ENCODE results near the gene NAT14. TPM values are rescaled to one million over a fixed set of nuclear protein-coding genes. Genes with fewer than 3 reads are reported as not detected.
A peak's percentile ranks its signal among the peaks of the same experiment; 100 is the strongest.
"Not testable (repeated sequence)": the region's sequence is repeated elsewhere in the genome, so short reads cannot be mapped to it uniquely, and the experiment has no call there.

NAT14 gene
- total RNA-seq, 1 experiment from 2014 or later = 93.1 TPM

DNA sequence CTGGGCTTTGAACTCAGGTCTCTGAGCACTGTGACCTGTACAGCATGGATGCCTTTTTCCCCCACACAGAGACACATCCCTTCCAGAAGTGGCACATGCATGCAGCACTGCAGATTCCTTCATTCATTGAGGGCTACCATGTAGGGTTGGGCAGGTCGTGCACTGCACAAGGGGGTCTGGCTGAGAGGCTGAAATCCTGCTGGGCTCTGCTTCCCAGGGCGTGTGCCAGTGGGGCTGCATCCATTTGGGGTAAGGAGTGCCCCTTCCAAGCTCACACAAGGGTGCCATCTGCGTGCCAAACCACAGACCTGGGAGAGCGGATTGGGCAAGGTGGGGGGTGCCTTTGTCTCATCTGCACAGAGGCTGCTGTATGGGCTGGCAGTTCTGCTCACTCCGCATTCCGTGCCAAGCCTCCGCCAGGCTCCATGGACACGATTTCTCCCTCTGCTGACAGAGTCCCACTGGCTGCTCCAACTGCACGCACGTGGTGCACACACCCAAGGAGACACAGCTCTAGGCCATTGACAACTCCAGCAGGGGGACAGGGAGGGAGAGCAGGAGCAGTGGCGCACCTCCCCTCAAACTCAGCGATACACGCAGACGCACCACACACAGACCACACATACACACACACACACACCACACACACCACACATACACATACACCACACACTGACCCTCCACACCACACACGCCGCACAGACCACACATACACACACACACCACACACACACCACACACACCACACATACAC lies 37.4 kb upstream of the NAT14 start:
- intact Hi-C loops (cut with micrococcal nuclease; ENCODE audit: unreplicated experiment) = no loop called here

GRCh38 chr19:55448175-55448490 lies 36.9 kb upstream of the NAT14 start:
- H3K36me3 ChIP-seq (ENCODE audit: control insufficient read depth, insufficient read depth, low read length); DNase-seq (ENCODE audit: low read depth, low spot score); POLR2A ChIA-PET; in situ Hi-C loops (cut with HindIII; ENCODE audit: low pct_unique_long_range_greater_than_20kb, low sequenced_read_pairs); BruUV-seq (replicated peaks); H3K4me3 ChIP-seq (ENCODE audit: low read depth in 2 of 2, low read length in 2 of 2); H3K27ac ChIP-seq (ENCODE audit: low read length); H3K4me1 ChIP-seq (ENCODE audit: control insufficient read depth, insufficient read depth, low read length); CTCF ChIA-PET; intact Hi-C loops (cut with micrococcal nuclease; ENCODE audit: unreplicated experiment); H3K9me3 ChIP-seq (ENCODE audit: control insufficient read depth, insufficient read depth, low read depth, low read length); ATAC-seq: not testable (repeated sequence)
- H3K27me3 ChIP-seq (ENCODE audit: control insufficient read depth, insufficient read depth, low read length) = peaks cover 18% of the 10 kb centered on the region

More for the DNA sequence above, 37.4 kb upstream of the NAT14 start:
- peaks cover 18% of the 10 kb centered on the region for H3K27me3 ChIP-seq (ENCODE audit: control insufficient read depth, insufficient read depth, low read length)
- H3K4me3 ChIP-seq (ENCODE audit: low read depth in 2 of 2, low read length in 2 of 2) = no peak overlapping the region
- no TSS peak for BruUV-seq (replicated peaks)
- POLR2A ChIA-PET = no interaction called here
- peaks cover 9% of the 10 kb centered on the region for H3K4me1 ChIP-seq (ENCODE audit: control insufficient read depth, insufficient read depth, low read length)
- no peak for DNase-seq (ENCODE audit: low read depth, low spot score)
- H3K36me3 ChIP-seq (ENCODE audit: control insufficient read depth, insufficient read depth, low read length) = no peaks in the 10 kb centered on the region
- CTCF ChIA-PET = interaction anchor here (0.6 kb wide), 1 partner anchor 62 kb away, joined by 4 read pairs; no protein-coding TSS in a partner anchor
- in situ Hi-C loops (cut with HindIII; ENCODE audit: low pct_unique_long_range_greater_than_20kb, low sequenced_read_pairs) = no loop called here
- peak; percentile 82 for ATAC-seq
- no peaks in the 10 kb centered on the region for H3K9me3 ChIP-seq (ENCODE audit: control insufficient read depth, insufficient read depth, low read depth, low read length)
- TF ChIP-seq REST (IDR thresholded peaks at IDR 0.05; ENCODE audit: insufficient read depth in 1 of 2, low read depth in 2 of 2, low read length in 1 of 2) (no peak), TCF7L2 (IDR thresholded peaks at IDR 0.05; ENCODE audit: low read depth, low read length) (no peak), POLR2AphosphoS5 (IDR thresholded peaks at IDR 0.05; ENCODE audit: low read depth, low read length) (no peak), SIN3A (IDR thresholded peaks at IDR 0.05; ENCODE audit: borderline replicate concordance, insufficient read depth, low read depth, low read length) (0 out of 2 replicates have a peak, but pooled peaks have one; percentile 35)
- H3K27ac ChIP-seq (ENCODE audit: low read length) = no peak overlapping the region

DNA sequence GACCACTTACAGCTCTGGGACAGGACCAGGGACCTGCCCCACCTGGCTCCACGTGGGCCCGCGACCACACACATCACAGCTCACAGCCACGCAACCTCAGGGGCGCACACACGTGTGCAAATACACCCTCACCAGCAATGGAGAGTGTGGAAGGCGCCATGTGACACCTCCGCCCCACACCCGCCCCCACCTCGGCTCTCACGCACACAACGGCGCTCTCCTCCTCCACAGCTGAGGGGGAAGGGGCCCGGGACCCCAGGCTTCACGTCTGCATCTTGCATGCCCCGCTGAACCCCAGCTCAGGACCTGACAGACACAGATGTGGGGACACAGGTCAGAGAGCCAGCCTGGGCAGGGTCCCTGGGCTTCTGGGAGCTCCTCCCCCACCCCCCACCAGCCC lies 35.5 kb upstream of the NAT14 start:
- POLR2A ChIA-PET = no interaction called here
- intact Hi-C loops (cut with micrococcal nuclease; ENCODE audit: unreplicated experiment) = no loop called here

More for the DNA sequence above, 35.5 kb upstream of the NAT14 start:
- Histone ChIP-seq H3K9me3 (ENCODE audit: control insufficient read depth, insufficient read depth, low read depth, low read length) (no peaks in the 10 kb centered on the region), H3K4me3 (ENCODE audit: low read depth in 2 of 2, low read length in 2 of 2) (no peak overlapping the region), H3K4me1 (ENCODE audit: control insufficient read depth, insufficient read depth, low read length) (peaks cover 9% of the 10 kb centered on the region), H3K27ac (ENCODE audit: low read length) (no peak overlapping the region), H3K36me3 (ENCODE audit: control insufficient read depth, insufficient read depth, low read length) (0 out of 2 replicates have a peak, but pooled peaks cover 3% of the 10 kb centered on the region), H3K27me3 (ENCODE audit: control insufficient read depth, insufficient read depth, low read length) (peaks cover 9% of the 10 kb centered on the region)
- CTCF ChIA-PET = no interaction called here
- in situ Hi-C loops (cut with HindIII; ENCODE audit: low pct_unique_long_range_greater_than_20kb, low sequenced_read_pairs) = no loop called here
- TF ChIP-seq SIN3A (IDR thresholded peaks at IDR 0.05; ENCODE audit: borderline replicate concordance, insufficient read depth, low read depth, low read length) = no peak
- TF ChIP-seq POLR2AphosphoS5 (IDR thresholded peaks at IDR 0.05; ENCODE audit: low read depth, low read length) = no peak
- no peak for TF ChIP-seq REST (IDR thresholded peaks at IDR 0.05; ENCODE audit: insufficient read depth in 1 of 2, low read depth in 2 of 2, low read length in 1 of 2)
- TF ChIP-seq TCF7L2 (IDR thresholded peaks at IDR 0.05; ENCODE audit: low read depth, low read length) = no peak
- TF ChIP-seq CTCF (IDR thresholded peaks at IDR 0.05) = no peak
- ATAC-seq = no peak
- no peak for DNase-seq (ENCODE audit: low read depth, low spot score)
- BruUV-seq (replicated peaks) = no TSS peak

Measured in Panc1 (cell line).